Activated naive CD4-positive, alpha-beta T cell treated with Interleukin-2 at 50 U/mL for 16 hours (primary cell): ENCODE data around the gene MORN3.
"Not testable (repeated sequence)": the region's sequence is repeated elsewhere in the genome, so short reads cannot be mapped to it uniquely, and the experiment has no call there.

Source experiments
- DNase-seq: peaks from one replicate; pipeline ENCODE4 v3.0.0-alpha.2; 2020

MORN3 gene, protein sequence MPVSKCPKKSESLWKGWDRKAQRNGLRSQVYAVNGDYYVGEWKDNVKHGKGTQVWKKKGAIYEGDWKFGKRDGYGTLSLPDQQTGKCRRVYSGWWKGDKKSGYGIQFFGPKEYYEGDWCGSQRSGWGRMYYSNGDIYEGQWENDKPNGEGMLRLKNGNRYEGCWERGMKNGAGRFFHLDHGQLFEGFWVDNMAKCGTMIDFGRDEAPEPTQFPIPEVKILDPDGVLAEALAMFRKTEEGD

DNA sequence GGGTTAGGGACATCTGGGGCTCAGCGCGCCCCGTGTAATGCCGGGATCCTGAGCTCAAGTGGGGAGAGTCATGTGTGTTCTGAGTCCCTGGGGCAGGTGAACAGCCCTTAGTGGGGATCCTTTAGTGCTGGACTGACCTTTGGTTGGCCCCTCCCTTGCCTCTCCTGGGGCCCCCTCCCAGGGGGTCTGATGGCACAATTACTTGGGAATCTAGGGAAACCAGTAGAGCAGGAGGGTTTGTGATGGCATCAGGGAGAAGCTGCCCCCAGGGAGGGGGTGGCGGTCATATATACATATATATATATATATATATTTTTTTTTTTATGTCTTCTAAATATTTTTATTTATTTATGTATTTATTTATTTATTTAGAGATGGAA is at the start of gene MORN3:
TSS of gene MORN3 (minus strand) at position 134 of the 380 bp plus-strand sequence. CDS start 171 bp downstream, outside the sequence.
- DNase-seq = no peak

DNA sequence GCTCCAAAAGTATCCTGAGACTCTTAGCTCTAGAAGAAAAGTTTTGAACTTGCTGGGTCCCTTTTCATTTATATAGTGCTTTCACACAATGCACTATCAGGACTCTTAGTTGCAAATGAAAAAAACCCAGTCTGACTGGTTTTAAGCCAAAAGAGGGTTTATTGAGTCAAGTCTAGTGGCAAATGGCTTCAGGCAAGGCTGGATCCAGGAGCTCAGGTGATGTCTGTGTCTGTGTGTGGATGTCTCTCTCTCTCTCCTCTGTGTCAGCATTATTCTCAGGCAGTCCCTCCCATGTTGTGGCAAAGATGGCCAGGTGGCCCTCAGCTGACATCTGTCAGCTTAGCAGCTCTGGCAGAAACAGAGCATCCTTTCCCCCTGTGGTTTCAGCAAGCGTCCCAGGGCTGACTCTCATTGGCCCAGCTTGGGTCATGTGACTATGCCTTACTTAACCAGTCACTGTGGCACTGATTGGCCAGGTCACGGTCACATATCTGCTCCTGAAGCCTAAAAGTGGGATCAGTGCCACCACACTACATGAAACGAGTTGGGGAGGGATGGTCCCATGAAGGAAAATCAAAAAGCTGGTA is 49.3 kb upstream of the MORN3 start:
- no peak for DNase-seq

DNA sequence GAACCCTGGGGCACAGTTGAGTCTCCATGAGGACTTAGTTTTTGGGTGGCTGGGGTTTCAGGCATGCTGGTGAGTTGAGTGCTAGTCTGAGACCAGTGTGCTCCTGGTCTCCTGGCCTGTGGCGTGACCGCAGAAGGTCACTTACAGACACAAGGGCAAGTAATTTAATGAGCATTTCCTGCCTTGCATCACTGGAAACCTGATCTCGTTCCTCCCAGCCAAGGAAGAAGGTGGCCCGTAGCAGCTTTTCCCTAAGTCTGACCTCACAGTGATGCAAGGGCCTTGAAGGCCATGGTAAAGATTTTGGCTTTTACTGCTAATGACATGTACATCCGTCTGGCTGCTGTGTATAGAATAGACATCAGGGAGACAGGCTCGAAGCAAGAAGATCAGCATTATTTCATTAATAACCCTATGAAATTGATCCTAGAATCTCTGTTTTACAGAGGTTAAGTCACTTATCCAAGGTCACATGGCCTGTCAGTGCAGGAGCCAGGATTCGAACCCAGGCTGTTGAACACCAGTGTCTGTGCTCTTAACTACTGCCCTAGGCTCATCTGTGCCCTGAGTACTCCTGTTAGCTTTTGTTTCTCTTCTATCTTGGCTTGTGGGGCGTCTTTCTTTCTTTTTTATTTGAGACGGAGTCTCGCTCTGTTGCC is 47.7 kb upstream of the MORN3 start:
- DNase-seq = no peak

DNA sequence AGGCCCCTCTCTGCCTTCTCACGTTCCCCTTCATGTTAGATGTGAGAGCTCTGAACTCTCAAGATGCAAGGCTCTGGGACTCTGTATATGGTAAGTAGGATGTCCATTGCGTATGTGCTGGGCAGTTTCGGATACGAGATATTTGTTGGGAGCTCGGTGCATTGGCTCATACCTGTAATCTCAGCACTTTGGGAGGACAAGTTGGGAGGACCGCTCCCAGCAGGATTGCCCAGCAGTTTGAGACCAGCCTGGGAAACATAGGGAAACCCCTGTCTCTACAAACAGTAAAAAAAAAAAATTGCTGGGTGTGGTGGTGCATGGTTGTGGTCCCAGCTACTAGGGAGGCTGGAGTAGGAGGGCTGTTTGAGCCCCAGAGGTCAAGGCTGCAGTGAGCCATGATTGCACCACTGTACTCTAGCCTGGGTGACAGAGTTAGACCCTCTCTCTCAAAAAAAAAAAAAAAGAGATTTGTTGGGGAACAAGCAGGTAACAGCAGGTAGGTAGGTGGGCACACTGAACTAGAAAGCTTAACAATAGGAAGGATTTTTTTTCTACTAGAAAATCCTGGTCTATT is 46.5 kb upstream of the MORN3 start:
- no peak for DNase-seq

DNA sequence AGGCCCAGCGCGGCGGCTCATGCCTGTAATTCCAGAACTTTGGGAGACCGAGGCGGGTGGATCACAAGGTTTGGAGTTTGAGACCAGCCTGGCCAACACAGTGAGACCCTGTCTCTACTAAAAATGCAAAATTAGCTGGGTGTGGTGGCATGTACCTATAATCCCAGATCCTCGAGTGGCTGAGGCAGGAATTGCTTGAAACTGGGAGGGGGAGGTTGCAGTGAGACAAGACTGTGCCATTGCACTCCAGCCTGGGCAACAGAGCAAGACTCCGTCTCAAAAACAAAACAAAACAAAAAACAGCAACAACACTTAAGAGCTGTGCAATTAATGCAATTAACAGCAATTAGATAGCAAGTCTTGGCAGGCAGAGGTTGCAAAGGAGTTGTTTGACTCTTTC is 45.6 kb upstream of the MORN3 start:
- not testable (repeated sequence) for DNase-seq

DNA sequence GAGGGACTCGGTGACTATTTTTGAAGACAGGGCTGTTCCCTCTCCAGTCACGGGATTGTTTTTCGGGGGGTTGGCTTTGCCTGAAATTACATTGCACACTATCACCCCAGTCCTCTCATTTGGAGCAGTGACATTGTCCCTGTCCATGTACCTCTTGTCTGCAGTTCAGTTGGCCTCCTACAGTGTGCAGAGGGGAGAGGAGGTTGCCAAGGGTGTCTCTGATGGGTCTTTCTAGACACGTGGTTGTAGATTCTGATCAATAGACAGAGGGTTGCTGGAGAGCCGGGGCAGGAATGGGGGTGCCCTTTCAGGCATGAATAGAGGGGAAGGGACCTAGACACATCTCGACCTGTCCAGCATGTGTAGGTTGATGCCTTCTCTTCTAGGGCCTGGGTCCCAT is 44.3 kb upstream of the MORN3 start:
- DNase-seq = no peak

DNA sequence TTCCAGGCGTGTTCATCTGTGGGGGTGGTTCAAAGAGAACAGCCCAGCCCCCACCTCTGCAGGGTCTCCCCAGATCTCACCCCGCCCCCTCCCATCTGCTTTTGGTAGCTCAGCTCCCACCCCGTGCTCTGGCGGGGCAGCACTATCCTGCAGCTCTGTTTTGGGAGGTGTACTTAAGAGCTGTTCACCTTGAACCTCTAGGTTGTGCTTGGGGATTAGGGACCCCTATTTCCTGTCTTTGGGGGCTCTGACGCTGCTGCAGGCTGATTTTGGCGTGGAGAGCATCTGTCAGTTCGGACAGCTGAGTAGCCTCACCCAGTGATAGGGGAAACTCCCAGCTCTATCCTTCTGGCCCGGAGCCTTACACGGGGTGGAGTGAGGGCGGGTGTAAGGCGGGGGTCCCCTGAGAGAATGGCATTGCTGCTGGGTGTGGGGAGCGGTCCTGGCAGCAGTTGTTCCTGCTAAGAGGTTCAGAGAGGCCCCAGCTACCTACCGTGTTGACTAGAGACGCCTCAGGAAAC is 43.9 kb upstream of the MORN3 start:
- no peak for DNase-seq

DNA sequence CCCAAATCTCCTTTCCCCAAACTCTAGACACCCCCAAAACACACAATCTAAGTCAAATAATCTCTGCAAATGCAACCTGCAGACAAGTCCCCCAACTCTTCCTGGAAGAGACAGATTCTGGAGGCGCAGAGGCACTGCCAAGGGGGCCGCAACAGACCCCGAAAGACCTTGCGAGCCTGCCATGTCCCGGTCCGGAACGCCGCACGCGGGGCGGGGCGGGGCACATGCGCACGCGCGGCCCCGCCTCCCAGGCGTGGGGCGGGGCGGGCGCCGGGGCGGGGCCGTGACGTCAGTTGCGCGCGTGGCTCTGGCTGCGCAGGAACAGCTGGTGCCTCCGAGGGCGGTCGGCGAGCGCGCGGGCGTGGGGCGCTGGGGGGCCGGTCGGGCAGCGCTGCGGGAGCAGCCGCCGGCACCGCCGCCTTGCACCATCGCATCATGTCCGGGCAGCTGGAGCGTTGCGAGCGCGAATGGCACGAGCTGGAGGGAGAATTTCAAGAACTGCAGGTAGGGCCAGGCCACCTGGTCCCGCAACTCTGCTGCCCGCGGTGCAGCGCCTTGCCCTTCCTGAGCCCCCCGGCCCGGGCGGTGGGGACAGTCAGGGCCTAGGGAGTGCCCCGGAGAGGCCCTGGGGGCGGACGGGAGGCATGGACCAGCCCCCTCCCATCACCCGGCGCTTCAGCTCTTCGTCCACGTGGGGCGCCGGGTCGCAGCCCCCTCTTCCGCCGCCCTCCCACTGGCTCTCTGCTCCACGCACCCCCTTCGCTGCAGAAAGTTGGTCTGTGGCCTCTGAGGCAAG is 43.2 kb upstream of the MORN3 start, which contains the start of gene TMEM120B:
TSS of gene TMEM120B (plus strand) at position 292 of the 796 bp plus-strand sequence. CDS start at position 436, 144 bp downstream.
- peak; percentile 80 for DNase-seq

DNA sequence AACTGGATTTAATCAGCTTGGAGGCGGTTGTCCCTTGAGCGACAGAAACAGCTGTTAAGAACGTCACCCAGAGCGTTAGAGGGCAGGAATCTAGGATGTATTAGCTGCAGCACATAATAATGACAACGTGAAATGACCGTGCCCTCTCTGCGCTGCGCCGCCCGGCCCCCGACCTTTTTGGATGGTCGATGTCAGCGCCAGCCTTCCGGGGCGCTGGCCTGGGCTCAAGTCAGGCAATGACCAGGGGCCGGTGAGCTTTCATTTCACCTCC is 42.7 kb upstream of the MORN3 start:
- peak; percentile 10 for DNase-seq

DNA sequence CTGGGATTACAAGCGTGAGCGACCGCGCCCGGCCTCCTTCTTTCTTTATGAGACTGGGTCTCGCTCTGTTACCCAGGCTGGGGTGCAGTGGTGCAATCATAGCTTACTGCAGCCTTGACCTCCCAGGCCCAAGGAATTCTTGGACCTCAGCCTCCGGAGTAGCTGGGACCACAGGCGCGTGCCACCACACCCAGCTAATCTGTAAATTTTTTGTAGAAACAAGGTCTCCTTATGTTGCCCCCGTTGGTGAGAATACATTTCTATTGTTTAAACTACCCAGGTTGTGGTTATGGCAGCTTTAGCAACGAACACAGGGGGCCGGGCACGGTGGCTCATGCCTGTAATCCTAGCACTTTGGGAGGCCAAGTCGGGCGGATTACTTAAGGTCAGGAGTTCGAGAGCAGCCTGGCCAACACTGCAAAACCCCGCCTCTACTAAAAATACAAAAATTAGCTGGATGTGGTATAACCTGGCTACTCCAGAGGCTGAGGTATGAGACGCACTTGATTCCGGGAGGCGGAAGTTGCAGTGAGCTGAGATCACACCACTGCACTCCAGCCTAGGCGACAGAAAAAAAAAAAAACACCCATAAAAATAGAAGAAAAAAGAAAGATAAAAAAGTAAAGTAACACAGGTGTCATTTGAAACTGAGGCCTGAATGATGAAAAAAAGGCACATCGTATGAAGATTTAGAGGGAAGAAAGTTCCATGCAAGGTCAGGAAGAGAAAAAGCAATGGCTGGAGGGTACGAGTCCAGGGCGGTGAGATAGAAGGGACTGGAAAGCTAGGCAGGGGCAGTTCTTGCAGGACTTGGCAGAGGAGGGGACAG is 42.1 kb upstream of the MORN3 start:
- DNase-seq = no peak

DNA sequence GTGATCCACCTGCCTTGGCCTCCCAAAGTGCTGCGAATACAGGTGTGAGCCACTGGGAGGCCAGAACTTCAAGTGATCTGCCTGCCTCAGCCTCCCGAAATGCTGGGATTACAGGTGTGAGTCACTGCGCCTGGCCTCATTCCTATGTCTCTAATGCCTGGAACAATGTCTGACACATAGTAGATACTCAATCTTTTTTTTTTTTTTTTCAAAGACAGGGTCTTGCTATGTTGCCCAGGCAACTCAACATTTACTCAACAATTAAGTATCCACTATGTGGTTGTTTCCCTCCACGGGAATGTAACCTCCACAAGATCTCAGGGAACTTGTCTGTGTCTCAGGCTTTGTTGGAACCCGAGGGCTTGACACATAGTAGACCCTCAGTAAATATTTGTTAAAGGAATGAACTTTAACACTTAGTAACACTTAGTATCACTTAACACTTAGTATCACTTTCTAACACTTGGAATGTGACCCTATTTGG is 40.1 kb upstream of the MORN3 start:
- DNase-seq = no peak

DNA sequence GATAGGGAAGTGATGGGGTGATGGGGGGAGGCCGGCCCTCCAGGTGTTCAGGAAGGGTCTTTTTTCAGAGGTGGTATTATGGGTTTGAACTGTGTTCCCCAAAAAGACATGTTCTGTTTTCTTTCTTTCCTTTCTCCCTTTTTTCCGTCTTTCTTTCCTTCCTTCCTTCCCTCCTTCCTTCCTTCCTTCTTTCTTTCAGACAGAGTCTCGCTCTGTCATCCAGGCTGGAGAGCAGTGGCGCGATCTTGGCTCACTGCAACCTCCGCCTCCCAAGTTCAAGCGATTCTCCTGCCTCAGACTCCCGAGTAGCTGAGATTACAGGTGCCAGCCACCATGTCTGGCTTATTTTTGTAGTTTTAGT is 39.6 kb upstream of the MORN3 start:
- not testable (repeated sequence) for DNase-seq

DNA sequence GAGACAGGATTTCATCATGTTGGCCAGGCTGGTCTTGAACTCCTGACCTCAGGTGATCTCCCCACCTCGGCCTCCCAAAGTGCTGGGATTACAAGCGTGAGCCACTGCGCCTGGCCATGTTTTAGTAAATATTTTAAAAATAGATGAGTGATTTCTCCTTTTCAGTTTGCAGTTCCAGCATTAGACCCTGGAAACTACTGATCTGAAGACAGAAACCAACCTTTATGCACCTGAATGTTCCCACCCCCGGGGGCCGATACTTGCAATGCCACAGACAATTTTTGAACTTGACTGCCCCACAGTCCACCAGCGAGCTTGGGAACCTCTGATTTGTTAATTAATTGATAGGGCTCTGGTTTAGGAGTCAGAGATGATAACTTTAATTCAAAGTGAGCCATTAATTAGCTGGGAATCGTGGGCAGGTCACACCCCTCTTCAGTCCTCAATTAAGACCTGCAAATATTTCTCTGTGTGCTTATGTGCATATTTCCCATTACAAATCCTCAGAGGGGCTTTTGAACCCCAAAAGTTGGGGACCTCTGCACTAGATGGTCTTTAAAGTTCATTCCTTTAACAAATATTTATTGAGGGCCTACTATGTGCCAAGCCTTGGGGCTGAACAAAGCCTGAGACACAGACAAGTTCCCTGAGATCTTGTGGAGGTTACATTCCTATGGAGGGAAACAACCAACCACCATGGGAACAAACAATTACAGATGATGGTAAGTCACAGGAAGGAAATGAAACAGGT is 39.0 kb upstream of the MORN3 start:
- DNase-seq = no peak

DNA sequence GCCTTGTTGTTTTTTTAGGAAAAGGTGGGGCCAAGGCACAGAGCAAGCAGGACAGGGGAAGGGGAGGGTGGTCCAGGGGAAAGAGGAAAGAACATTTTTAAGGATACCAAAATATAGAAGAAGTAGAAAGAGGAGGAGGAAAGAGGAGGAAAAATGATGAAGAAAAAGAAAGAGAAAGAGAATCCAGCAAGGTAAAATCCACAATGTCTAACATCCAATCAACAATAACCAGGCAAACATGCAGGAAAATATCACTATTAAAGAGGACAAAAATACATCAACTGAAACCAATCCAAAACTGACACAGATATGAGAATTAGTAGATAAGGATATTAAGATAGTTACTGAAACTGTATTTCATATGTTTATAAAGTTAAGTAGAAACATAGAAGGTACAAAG is 36.1 kb upstream of the MORN3 start:
- no peak for DNase-seq

DNA sequence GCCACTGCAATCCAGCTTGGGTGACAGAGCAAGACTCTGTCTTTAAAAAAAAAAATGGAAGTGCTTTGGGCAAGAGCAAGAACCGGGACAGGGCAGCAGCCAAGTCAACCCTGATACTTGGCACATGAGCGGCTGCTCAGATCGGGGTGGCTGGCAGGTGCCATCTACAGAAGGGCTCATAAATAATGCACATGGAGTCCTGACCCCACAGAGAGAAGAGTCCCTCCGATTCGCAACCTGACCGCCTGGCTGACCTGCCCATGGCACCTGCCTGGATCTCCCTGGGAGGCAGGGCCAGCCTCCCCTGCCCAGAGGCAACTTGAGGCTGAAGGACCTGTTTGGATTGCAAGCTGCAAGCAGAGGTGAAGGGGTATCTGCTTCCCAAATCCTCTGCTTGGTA is 33.5 kb upstream of the MORN3 start:
- DNase-seq = no peak

DNA sequence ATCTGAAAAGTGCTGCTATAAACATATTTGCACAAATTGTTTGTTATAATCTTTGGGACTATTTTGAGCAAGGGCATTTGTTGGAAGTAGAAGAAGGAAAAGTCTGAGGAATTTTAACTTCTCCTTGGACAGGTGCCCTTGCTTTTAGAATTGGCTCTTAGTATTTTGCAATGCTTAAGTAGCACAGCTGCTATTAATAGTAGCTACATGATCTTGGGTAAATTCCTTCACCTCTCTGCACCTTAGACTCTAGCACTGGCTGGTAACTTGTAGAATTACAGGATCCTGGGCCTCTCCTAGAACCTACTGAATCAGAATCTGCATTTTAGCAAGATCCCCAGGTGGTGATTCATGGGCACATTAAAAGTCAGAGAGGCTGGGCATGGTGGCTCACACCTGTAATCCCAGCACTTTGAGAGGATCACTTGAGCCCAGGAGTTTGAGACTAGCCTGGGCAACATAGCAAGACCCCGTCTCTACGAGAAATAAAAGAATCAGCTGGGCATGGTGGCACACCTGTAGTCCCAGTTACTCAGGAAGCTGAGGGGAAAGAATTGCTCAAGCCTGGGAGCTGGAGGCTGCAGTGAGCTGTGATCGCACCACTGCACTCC is 32.3 kb upstream of the MORN3 start:
- DNase-seq = no peak

DNA sequence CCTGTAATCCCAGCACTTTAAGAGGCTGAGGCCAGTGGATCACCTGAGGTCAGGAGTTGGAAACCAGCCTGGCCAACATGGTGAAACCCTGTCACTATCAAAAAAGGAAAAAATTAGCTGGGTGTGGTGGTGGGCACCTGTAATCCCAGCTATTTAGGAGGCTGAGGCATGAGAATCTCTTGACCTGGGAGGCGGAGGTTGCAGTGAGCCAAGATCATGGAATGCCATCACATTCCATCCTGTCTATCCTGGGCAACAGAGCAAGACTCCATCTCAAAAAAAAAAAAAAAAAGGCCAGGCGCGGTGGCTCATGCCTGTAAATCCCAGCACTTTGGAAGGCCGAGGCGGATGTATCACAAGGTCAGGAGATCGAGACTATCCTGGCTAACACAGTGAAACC is 28.4 kb upstream of the MORN3 start:
- DNase-seq = not testable (repeated sequence)

DNA sequence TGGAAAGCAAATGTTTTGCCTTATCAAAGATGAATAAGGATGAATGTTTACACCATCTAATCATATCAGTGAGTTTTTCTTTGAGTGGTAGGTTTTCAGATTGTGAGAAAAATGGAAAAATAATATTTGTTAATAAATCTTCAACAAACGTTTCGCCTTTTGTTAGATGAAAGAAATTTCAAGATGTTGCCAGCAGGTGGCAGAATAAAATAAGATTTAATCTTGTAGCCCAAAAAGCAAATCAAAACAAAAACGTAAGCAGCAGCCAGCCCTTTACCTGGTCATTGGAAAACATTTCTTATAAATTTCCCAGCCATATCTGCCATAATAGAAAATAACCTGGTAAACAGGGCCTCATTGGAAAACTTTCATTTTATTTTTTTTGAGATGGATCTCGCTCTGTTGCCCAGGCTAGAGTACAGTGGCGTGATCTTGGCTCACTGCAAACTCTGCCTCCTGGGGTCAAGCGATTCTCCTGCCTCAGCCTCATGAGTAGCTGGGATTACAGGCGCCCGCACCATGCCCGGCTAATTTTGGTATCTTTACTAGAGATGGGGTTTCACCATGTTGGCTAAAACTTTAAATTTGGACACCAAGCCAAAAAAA is 27.7 kb upstream of the MORN3 start:
- DNase-seq = no peak

DNA sequence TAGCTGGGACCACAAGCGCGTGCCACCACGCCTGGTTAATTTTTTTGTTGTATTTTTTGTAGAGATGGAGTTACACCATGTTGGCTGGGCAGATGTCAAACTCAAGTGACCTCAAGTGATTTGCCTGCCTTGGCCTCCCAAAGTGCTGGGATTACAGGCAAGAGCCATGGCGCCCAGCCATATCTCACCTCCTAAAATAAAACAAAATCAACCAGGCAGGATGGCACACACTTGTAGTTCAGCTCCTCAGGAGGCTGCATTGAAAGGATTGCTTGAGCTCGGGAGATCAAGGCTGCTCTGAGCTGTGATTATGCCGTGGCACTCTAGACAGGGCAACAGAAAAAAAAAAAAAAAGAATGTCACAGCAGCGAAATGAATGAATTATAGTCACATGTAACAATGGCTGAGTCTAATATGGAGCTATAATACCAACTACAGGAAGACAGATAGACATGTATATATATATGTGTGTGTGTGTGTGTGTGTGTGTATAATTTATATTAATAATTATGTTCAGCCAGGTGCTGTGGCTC is 23.8 kb upstream of the MORN3 start:
- DNase-seq = no peak

DNA sequence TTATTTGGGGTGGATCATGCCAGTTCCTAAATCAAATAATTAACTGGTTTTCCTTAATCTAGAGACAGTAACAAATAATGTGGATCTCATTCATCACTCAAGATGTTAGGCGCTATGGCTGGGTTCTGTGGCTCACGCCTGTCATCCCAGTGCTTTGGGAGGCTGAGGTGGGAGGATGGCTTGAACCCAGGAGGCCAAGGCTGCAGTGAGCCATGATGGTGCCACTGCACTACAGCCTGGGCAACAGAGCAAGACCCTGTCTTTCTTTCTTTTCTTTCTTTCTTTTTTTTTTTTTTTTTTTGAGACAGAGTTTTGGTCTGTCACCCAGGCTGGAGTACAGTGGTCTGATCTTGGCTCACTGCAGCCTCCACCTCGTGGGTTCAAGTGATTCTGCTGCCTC is 23.3 kb upstream of the MORN3 start:
- DNase-seq = not testable (repeated sequence)
